ENCODE measurements around the gene EBF3.

DNA sequence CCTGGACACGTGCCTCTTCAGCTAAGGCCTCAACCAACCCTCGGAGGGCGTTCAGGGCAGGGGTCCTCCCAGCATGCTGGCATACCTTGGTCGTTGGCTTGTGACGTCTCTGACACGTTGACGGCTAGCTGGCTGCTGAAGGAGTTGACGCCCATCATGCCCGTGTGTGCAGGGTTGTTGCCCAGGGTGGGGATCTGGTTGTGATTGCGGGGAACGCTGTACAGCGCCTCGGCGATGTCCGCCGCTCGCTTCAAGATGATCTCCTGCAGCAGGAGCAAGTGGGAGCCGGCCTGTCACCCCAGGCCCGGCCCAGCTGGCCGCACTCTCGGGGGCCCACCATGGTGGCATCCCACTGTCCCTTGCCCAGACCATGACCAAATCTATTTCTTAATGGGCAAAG lies 122.0 kb downstream of the EBF3 start:
- TF ChIP-seq, protein P1, sequence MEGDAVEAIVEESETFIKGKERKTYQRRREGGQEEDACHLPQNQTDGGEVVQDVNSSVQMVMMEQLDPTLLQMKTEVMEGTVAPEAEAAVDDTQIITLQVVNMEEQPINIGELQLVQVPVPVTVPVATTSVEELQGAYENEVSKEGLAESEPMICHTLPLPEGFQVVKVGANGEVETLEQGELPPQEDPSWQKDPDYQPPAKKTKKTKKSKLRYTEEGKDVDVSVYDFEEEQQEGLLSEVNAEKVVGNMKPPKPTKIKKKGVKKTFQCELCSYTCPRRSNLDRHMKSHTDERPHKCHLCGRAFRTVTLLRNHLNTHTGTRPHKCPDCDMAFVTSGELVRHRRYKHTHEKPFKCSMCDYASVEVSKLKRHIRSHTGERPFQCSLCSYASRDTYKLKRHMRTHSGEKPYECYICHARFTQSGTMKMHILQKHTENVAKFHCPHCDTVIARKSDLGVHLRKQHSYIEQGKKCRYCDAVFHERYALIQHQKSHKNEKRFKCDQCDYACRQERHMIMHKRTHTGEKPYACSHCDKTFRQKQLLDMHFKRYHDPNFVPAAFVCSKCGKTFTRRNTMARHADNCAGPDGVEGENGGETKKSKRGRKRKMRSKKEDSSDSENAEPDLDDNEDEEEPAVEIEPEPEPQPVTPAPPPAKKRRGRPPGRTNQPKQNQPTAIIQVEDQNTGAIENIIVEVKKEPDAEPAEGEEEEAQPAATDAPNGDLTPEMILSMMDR (IDR thresholded peaks at IDR 0.05) = no peak
- no peak for TF ChIP-seq POLR2A (IDR thresholded peaks at IDR 0.05)
